Measurements from ENCODE around the gene MALSU1. TPM values are rescaled to one million over a fixed set of nuclear protein-coding genes. Genes with fewer than 3 reads are reported as not detected.

MALSU1 gene
- total RNA-seq, 1 experiment from 2014 or later: 108 TPM

DNA sequence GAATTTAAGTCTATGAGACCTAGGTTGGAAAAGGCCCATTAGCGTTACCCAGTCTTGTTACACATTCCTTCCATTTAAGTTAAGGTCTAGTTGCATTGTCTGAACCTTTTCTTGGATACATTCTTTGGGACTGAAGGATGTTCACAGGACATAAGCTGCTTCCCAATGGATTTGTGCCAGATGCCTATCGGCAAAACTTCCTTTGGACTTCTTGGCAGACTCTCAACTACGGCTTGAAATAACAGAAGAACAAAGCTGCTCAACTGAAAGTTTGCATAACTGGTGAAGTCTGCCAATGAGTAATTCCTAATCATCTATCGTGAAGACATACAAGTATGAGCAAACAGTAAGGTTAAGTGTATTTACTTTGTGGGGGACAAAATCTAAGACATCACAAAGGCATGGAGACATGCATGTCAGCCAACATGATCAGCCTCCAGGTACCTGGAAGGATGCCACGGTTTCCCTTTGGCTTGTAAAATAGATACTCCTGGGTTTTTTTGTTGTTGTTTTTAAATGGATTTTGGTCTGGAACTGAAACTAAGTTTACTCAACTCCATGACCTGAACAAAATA is 35.4 kb downstream of the MALSU1 start:
- peak; percentile 84 for DNase-seq (ENCODE audit: extremely low read depth, low read depth)

DNA sequence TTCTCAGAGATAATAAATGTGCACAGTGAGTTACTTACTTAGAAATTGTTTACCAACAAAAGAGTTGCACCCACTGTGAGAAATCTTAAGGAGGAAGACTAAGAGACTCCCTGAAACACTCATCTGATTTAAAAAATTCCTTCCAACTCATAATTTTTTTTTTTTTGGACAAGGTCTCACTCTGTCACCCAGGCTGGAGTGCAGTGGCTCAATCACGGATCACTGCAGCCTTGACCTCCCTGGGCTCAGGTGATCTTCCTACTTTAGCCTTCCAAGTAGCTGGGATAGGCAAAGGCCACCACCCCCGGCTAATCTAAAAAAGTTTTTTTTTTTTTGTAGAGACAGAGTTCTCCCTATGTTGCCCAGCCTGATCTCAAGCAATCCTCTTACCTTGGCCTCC is 36.0 kb downstream of the MALSU1 start:
- no peak for DNase-seq (ENCODE audit: extremely low read depth, low read depth)

DNA sequence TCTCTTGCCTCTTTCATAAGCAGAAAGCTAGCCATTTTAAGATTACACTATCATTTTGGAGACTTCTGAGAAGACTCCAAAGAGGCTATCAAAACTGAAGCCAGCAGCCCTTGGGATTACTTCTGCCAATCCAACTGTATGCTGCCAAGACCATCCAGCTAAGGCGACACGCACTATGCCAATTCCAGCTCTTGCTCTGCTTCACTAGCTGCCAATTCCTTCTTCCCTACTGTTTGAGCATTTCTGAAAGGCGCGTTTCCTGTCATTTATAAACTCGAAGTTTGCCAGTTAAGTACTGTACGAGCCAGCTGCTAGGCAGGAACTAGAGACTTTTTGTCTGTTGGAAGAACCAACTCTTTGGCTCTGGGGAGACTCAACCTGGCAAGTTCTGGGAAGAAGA is 36.5 kb downstream of the MALSU1 start:
- no peak for DNase-seq (ENCODE audit: extremely low read depth, low read depth)

DNA sequence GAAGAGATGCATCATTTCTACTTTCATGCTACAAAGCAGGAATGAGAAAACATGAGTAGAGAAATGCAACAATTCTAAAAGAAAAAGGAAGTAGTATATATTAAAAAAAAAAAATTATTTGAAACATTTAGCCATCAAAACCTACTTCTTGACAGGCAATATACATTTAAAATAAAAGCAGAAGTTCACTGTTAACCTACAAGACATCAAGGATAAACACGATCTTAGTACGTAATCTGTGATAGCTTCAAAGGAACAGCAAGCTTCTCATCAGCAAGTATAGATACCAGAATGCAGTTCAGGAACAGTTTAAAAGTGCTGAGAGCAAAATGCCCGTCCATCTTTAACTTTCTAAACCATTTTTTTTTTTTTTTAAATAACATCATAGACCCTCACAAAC is 36.9 kb downstream of the MALSU1 start:
- DNase-seq (ENCODE audit: extremely low read depth, low read depth): no peak

DNA sequence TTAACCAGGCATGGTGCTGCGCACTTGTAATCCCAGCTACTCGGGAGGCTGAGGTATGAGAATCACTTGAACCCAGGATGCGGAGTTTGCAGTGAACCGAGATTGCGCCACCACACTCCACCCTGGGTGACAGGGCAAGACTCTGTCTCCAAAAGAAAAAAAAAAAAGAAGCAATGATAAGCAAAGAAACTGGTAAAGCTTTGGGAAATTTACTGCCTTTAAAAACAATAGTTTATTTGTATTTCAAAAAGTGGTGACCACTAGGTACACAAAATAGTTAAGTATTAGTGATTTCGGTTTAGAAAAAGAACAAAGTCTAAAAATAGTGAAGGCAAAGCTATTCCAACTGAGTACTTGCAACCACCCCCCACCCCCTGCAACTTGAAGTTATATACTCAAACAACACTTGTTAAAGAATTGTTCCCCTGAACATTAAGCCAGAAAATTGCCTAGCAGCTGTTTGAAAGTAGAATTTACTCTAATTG is 37.7 kb downstream of the MALSU1 start:
- DNase-seq (ENCODE audit: extremely low read depth, low read depth): no peak

DNA sequence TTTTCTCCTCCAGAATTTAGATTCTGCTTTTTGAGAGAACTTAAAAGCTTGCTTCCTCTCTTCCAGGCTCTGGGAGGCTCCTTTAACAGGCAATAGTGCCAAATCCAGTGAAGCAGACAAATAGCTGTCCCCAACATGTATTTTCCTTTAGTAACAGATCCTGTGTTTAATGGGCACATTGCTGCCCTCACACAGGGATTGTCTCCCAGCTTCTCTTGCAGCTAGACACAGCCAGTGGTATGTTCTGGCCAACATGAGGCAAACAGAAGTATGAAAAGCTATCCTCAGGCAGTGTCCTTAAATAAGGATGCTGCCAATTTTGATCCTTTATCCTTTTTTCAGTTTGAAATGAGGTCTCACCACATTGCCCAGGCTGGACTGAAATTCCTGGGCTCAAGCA is 38.2 kb downstream of the MALSU1 start:
- DNase-seq (ENCODE audit: extremely low read depth, low read depth): no peak

DNA sequence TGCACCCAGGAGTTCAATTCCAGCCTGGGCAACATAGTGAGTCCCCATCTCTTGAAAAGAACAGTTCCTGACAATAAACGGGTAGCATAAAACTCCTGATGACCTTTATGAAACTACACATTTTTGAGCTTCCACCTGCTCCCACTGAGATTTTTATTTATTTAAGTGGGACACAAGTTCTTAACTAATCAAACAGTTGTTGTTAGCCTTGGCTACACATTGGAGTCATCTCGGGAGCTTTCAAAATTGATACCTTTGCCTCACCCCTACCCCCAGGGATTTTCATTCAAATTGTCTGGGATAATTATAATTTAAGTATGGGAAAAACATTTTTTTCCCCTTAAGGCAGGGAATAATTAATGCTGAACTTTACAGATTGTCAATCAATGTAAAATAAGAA is 39.3 kb downstream of the MALSU1 start:
- DNase-seq (ENCODE audit: extremely low read depth, low read depth): no peak

DNA sequence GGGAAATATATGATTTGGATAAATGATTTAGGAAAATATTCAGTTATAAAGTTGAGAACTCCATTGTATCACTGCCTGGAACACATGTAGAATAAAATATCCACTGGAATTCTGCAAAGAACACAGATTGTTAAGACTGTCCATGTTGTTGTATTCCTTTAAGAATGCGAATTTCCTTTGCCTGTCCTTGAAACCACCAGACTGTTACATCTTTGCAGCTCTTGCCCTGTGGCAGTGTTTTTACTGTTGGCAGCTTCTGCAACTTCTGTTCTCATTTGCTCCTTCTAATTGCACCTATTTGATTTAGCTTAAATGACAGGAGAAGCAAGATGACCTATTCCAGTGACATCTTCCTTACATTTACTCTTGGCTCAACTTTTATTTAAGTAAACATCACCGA is 39.7 kb downstream of the MALSU1 start:
- DNase-seq (ENCODE audit: extremely low read depth, low read depth): no peak

DNA sequence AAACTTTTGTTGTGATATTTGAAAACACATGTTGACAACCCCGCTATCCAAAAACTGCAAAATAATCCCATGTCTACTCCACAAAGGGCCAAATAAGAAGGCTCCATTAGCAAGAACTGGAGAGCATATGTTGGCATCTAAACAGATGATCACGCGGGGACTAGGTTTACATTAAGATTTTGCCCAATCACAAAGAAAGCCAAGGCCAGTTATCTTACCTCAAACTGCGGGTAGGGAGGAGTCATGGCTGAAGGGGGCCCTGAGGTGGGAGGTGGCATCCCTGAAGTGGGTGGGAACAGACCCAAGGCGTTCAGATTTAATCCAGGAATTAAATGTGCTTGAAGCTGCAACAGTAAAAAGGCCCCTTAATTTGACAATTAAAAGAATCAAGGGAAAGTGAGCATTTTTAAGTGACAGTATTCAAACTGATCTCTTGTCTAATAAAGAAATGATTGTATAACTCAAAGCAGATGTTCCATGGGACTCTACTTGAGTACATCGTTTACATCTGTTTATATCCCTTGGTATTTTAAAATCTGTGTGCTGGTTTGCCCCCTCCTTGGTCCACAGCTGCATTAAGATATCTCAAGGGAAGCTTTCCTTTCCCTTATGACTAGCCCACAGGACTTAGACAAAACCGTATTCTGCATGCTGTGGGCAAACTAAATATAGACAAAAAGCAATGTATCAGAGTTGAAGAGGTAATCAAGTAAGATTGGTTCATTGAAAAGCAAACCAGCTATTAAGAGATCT is 42.9 kb downstream of the MALSU1 start:
- DNase-seq (ENCODE audit: extremely low read depth, low read depth): no peak

DNA sequence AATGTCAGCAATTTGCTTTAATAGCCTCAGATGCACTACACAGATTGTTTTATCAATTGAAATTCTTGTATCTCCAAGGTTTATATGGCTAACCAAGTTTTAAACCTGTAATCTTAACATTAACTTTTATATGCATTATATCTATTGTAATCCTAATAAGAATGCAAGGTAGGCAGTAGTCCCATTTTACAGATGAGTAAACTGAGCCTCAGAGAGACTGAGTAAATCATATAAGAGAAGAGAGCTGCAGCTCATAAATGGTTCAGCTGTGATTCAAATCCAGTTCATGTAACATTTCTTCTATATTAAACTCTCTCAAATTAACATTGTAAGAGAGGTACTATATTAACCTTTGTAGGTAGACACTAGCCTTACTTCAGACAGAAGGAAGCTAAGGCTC is 44.0 kb downstream of the MALSU1 start:
- DNase-seq (ENCODE audit: extremely low read depth, low read depth): no peak

DNA sequence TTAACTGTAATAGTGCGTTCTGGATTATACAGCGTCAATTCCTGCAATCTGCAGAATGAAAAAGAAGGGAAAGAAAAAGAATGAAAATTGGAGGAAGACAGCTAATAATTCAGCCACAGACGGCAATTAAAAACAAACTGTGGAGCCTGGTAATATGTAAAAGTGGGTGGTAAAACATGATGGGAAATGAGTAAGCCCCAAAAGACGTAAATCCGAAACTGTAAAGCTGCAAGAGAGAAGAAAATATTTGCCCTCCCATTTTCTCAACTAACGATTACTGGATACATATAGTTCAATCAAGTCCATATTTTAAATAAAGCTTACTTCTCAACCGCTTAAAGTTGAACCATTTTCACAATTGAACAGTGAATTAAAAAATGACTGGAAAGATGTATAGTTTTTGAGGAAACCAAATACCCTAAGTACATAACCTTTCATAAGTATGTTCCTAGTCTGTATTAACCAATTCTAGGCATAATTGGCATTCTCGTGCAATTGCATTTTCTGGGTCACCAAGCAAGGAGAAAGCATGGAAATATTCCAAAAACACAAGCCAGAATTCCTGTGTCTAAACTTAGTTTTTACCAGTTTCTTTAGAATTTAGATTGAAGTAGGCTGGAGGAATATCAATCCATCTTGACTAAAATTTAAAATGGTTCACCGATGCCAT is 44.8 kb downstream of the MALSU1 start:
- DNase-seq (ENCODE audit: extremely low read depth, low read depth): no peak

DNA sequence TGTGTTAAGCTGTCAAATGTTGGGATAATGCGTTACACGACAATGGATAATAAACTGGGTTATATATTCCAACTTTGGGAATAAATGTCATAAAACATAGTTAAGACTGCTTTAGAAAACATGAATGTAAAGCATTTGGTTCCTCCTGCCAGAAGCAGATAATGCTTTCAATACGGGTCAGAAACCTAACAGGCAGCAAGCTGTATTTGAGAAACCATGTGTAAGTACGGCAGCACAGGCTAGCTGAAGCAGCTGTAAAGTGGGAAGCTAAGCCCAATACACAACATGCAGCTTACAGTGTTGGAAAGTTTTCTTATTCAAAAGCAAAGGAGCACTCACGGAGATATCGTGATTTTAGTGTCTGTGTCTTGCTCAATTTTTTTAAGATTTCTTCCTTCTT is 46.5 kb downstream of the MALSU1 start:
- DNase-seq (ENCODE audit: extremely low read depth, low read depth): no peak

DNA sequence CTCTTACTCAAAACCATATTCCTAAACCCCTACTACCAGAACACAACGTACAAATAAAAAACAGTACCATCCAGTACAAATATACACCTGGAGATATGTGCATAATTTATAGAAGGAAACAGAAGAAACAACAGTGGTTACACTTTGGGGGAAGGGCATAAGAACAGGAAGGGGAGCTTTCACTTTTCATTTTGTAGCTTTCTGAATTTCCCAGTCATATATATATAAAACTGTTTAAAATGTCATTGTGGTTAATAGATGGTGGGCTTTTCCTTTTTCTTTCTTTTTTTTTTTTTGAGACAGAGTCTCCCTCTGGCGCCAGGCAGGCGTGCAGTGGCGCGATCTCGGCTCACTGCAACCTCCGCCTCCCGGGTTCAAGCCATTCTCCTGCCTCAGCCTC is 47.2 kb downstream of the MALSU1 start:
- no peak for DNase-seq (ENCODE audit: extremely low read depth, low read depth)

DNA sequence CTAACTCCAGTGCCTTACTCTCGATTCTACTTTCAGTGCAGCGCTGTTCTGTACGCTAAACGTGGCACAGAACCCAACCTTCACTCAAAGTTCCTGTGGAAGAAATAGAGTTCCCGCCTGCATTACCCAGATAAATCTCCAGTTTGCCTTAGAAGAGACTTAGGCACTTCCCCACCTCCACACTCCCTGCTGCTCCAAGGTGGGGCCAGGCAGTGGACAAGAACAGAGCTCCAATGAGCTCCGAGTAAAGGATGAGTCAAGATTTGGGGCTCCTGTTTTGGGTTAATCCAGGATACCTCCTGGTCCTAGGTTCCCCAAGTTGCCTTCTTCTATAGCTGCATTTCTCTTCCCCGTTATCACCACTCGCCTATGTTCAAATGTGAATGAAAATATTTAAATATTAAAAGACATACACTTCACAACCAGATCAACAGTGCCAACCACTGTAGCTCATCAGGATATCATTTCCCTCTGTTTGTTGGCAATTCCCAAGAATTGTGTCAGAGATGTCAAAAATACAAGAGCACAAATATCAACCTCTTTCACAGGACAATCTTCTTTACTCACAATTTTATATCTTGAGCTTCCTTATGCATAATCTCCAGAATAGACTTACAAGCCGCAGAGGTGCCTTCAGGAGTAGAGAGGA is 48.0 kb downstream of the MALSU1 start:
- no peak for DNase-seq (ENCODE audit: extremely low read depth, low read depth)

DNA sequence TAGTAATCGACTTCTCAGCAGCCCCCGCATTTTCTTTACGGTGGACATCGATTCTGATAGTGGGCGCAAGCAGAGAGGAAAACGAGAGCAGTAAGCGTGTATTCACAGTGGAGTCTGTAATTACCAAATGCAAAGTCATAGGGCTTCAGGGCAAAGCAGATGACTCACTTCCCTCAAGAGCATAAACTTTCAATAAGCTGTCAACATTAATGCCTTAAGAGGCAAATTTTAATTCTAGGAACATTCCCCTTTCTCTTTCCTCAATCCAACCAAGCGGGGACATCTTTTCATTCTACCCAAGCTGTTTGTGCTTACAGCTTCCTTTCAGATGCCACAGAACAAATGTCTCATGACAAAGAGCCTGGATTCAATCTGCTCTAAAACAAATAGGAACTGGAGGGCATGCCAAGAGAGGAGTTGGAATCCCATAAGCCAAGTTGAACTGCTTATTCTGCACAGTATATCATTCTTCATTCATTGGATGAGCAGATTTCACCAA is 48.6 kb downstream of the MALSU1 start:
- DNase-seq (ENCODE audit: extremely low read depth, low read depth): peak; percentile 80

DNA sequence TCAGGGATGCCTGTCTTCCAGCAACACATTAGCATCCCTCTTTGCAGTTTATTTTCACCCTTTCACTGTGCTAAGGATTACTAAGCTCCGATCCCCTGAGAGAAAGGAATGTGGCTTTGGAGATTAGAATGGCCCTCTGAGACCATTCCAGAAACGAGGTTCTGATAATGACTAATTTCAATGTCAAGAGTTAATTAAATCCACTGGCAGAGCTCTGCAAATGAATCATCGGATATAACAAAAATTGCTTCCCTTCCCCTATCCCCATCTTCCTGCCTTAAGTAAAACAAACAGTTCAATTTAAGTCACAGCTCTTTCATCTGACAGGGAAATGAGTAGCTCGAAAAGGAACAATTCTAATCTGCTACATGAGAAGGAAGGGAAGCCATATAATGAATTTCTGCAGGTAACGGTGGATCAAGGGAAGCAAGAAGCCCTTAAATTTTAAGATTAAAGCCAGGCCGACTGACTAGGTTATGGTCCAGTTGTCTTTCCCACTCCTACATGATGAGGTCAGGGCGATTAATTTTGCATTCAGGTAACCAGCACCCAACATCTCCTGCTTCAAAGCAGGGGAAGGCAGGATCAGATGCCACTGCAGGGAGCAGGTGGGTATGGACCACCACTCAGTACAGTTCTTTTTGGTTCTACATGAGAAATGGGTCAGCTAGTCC is 50.5 kb downstream of the MALSU1 start:
- no peak for DNase-seq (ENCODE audit: extremely low read depth, low read depth)

DNA sequence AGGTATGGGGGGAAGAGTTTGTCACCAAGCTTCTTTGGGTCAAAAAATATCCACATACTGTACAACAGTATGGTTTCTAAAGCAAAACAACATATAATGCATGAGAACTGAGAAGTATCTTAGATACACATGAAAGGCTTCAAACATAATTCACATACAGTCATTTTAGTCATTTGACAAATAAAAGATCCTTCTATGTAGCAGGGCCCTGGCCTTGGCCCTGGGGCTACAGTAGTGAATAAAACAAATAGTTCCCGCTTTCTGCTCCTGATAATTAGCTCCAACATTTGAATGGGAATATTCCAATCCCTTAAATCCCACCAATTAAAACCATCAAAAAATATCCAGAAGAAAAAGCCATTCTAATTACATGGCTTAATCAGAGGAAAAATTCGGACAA is 51.3 kb downstream of the MALSU1 start:
- no peak for DNase-seq (ENCODE audit: extremely low read depth, low read depth)

DNA sequence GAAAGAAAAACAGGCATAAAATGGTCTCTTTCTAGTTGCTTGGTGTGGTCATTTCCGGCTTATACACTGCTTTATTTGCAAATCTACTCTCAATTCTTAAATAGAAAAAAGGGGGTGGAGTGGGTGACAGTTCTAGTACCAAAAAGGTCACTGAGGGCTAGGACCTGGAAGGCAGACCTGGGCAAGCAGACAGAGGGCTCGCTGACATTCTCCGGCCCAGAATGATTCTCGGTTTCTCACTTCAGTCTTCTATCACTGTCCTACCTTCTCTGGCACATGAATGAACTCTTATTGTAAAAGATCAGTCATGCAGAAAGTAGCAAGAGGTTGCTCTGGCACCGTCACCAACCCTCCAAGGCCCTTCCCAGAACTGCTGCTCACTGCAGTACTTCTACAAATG is 54.0 kb downstream of the MALSU1 start:
- no peak for DNase-seq (ENCODE audit: extremely low read depth, low read depth)

DNA sequence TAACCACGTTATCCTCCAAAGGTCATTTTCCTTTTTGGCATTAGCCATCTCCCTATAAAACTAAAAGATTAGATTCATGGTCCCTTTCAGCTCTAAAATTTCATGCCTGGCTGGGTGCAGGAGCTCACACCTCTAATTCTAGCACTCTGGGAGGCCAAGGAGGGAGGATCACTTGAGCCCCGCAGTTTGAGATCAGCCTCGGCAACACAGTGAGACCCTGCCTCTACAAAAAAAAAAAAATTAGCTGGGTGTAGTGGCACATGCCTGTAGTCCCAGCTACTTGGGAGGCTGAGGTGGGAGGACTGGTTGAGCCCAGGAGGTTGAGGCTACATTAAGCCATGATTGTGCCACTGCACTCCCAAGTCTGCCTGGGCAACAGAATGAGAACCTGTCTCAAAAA is 57.0 kb downstream of the MALSU1 start:
- DNase-seq (ENCODE audit: extremely low read depth, low read depth): no peak

DNA sequence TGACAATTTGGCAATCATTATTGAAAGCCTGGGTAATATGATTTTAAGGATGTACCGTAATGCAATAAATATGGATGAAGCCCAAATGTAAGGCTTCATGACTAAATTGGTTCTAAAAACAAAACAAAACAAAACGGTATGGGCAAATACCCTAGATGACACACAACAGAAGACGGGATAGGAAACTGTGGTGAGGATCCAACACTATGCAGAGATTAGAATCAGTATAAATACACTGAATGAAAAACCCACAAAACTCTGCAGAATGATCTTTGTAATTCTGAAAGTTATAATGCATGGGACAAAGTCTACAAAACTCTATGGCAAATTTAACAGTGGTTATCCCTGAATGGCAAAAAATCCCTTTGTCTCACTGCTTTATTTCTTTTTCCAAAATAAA is 57.6 kb downstream of the MALSU1 start:
- DNase-seq (ENCODE audit: extremely low read depth, low read depth): no peak

All from NCI-H460 (cell line).